SJCRH30 (cell line): ENCODE data around the gene XRCC5. TPM values are rescaled to one million over a fixed set of nuclear protein-coding genes. Genes with fewer than 3 reads are reported as not detected.

Source experiments
- DNase-seq, 2 experiments: peaks; one replicate each; pipeline ENCODE4 v3.0.0-alpha.2; 2015 to 2020
- H3K27ac ChIP-seq: fragments of 250-450 bp; sonication (Bioruptor Pico); 2 replicates; pipeline ENCODE4 v1.5.1; 2020; ENCODE audit warnings: mild to moderate bottlenecking, moderate library complexity
- H3K27me3 ChIP-seq: fragments of 250-450 bp; sonication (Bioruptor Pico); 2 replicates; pipeline ENCODE4 v1.5.1; 2020; ENCODE audit warnings: mild to moderate bottlenecking, moderate library complexity
- H3K36me3 ChIP-seq: fragments of 250-450 bp; sonication (Bioruptor Pico); 2 replicates; pipeline ENCODE4 v1.5.1; 2020; ENCODE audit warnings: mild to moderate bottlenecking, moderate library complexity
- H3K4me1 ChIP-seq: fragments of 250-450 bp; sonication (Bioruptor Pico); 2 replicates; pipeline ENCODE4 v1.5.1; 2020; ENCODE audit warnings: mild to moderate bottlenecking, moderate library complexity
- H3K4me3 ChIP-seq: fragments of 250-450 bp; sonication (Bioruptor Pico); 2 replicates; pipeline ENCODE4 v1.5.1; 2020; ENCODE audit warnings: mild to moderate bottlenecking, moderate library complexity
- H3K9me3 ChIP-seq: fragments of 250-450 bp; sonication (Bioruptor Pico); replicated peaks from 2 replicates; pipeline ENCODE4 v1.5.1; 2020; ENCODE audit warnings: mild to moderate bottlenecking, moderate library complexity
- total RNA-seq: library from RNA; depleted of rRNA; stranded (reverse); fragments of >200 nt; shearing (Covaris generic); gene quantifications from 2 replicates; pipeline ENCODE4 v1.2.3, GENCODE V29; 2014

The XRCC5 gene
- total RNA-seq, 1 experiment from 2014 or later, result 483 TPM

- Histone ChIP-seq H3K4me3 (no peak overlapping the region), H3K36me3 (peaks cover 96% of the 10 kb centered on the region), H3K27ac (no peak overlapping the region), H3K27me3 (no peaks in the 10 kb centered on the region), H3K4me1 (no peaks in the 10 kb centered on the region), H3K9me3 (no peaks in the 10 kb centered on the region)
- peak in 1 of 2 experiments; percentile 12 for DNase-seq
Measured at GRCh38 chr2:216147172-216148131, 38.3 kb downstream of the XRCC5 start.

- Histone ChIP-seq H3K27ac (no peak overlapping the region), H3K27me3 (no peaks in the 10 kb centered on the region), H3K4me3 (no peak overlapping the region), H3K36me3 (peaks cover 96% of the 10 kb centered on the region), H3K9me3 (no peaks in the 10 kb centered on the region), H3K4me1 (no peaks in the 10 kb centered on the region)
- DNase-seq, result no peak
Measured at GRCh38 chr2:216148983-216149382, 39.8 kb downstream of the XRCC5 start.

- no peak overlapping the region for H3K4me3 ChIP-seq
- H3K4me1 ChIP-seq, result no peaks in the 10 kb centered on the region
- H3K9me3 ChIP-seq, result no peaks in the 10 kb centered on the region
- H3K27me3 ChIP-seq, result no peaks in the 10 kb centered on the region
- peaks cover 95% of the 10 kb centered on the region for H3K36me3 ChIP-seq
- no peak for DNase-seq
- H3K27ac ChIP-seq, result no peak overlapping the region
Measured at GRCh38 chr2:216149741-216150140, 40.6 kb downstream of the XRCC5 start.

GRCh38 chr2:216151313-216152025 lies 42.3 kb downstream of the XRCC5 start:
- H3K4me3 ChIP-seq, result no peak overlapping the region
- no peaks in the 10 kb centered on the region for H3K9me3 ChIP-seq
- DNase-seq, result no peak
- H3K27ac ChIP-seq, result no peak overlapping the region
- H3K27me3 ChIP-seq, result no peaks in the 10 kb centered on the region
- H3K4me1 ChIP-seq, result no peaks in the 10 kb centered on the region
- peaks cover 93% of the 10 kb centered on the region for H3K36me3 ChIP-seq

GRCh38 chr2:216155954-216156353 lies 46.8 kb downstream of the XRCC5 start:
- DNase-seq, result no peak
- Histone ChIP-seq H3K36me3 (peaks cover 84% of the 10 kb centered on the region), H3K4me1 (no peaks in the 10 kb centered on the region), H3K9me3 (no peaks in the 10 kb centered on the region), H3K4me3 (no peak overlapping the region), H3K27me3 (no peaks in the 10 kb centered on the region), H3K27ac (no peak overlapping the region)

- no peak for DNase-seq
- Histone ChIP-seq H3K27me3 (no peaks in the 10 kb centered on the region), H3K4me3 (no peak overlapping the region), H3K36me3 (peaks cover 84% of the 10 kb centered on the region), H3K4me1 (no peaks in the 10 kb centered on the region), H3K9me3 (no peaks in the 10 kb centered on the region), H3K27ac (no peak overlapping the region)
Measured at GRCh38 chr2:216156822-216157221, 47.7 kb downstream of the XRCC5 start.

- H3K27ac ChIP-seq, result no peak overlapping the region
Measured at GRCh38 chr2:216159144-216159543, 50.0 kb downstream of the XRCC5 start.

GRCh38 chr2:216159646-216160045 lies 50.5 kb downstream of the XRCC5 start:
- Histone ChIP-seq H3K9me3 (no peaks in the 10 kb centered on the region), H3K4me1 (no peaks in the 10 kb centered on the region), H3K36me3 (peaks cover 84% of the 10 kb centered on the region), H3K4me3 (no peak overlapping the region), H3K27me3 (no peaks in the 10 kb centered on the region), H3K27ac (no peak overlapping the region)
- DNase-seq, result no peak

More at GRCh38 chr2:216159144-216159543, 50.0 kb downstream of the XRCC5 start:
- H3K4me1 ChIP-seq, result no peaks in the 10 kb centered on the region
- no peaks in the 10 kb centered on the region for H3K9me3 ChIP-seq
- H3K36me3 ChIP-seq, result peaks cover 84% of the 10 kb centered on the region
- H3K4me3 ChIP-seq, result no peak overlapping the region
- no peak for DNase-seq
- no peaks in the 10 kb centered on the region for H3K27me3 ChIP-seq

GRCh38 chr2:216160786-216161185 lies 51.6 kb downstream of the XRCC5 start:
- H3K36me3 ChIP-seq, result peaks cover 85% of the 10 kb centered on the region

GRCh38 chr2:216161967-216162366 lies 52.8 kb downstream of the XRCC5 start:
- Histone ChIP-seq H3K27ac (no peak overlapping the region), H3K4me1 (no peaks in the 10 kb centered on the region), H3K27me3 (no peaks in the 10 kb centered on the region), H3K4me3 (no peak overlapping the region), H3K9me3 (no peaks in the 10 kb centered on the region), H3K36me3 (peaks cover 87% of the 10 kb centered on the region)
- no peak for DNase-seq

More at GRCh38 chr2:216160786-216161185, 51.6 kb downstream of the XRCC5 start:
- H3K4me3 ChIP-seq, result no peak overlapping the region
- no peaks in the 10 kb centered on the region for H3K4me1 ChIP-seq
- no peak overlapping the region for H3K27ac ChIP-seq
- no peak for DNase-seq
- no peaks in the 10 kb centered on the region for H3K9me3 ChIP-seq
- H3K27me3 ChIP-seq, result no peaks in the 10 kb centered on the region

- Histone ChIP-seq H3K4me1 (no peaks in the 10 kb centered on the region), H3K4me3 (no peak overlapping the region), H3K27ac (no peak overlapping the region), H3K27me3 (no peaks in the 10 kb centered on the region), H3K36me3 (peaks cover 94% of the 10 kb centered on the region), H3K9me3 (no peaks in the 10 kb centered on the region)
- DNase-seq, result no peak
Measured at GRCh38 chr2:216163518-216163917, 54.4 kb downstream of the XRCC5 start.

GRCh38 chr2:216164087-216164486 lies 54.9 kb downstream of the XRCC5 start:
- no peaks in the 10 kb centered on the region for H3K27me3 ChIP-seq
- H3K27ac ChIP-seq, result no peak overlapping the region
- no peaks in the 10 kb centered on the region for H3K4me1 ChIP-seq
- H3K36me3 ChIP-seq, result peaks cover 95% of the 10 kb centered on the region
- no peaks in the 10 kb centered on the region for H3K9me3 ChIP-seq
- no peak overlapping the region for H3K4me3 ChIP-seq
- no peak for DNase-seq

- H3K27me3 ChIP-seq, result no peaks in the 10 kb centered on the region
- no peaks in the 10 kb centered on the region for H3K9me3 ChIP-seq
- H3K36me3 ChIP-seq, result peaks cover 94% of the 10 kb centered on the region
- no peak for DNase-seq
- no peak overlapping the region for H3K27ac ChIP-seq
- no peak overlapping the region for H3K4me3 ChIP-seq
- H3K4me1 ChIP-seq, result no peaks in the 10 kb centered on the region
Measured at GRCh38 chr2:216164576-216164975, 55.4 kb downstream of the XRCC5 start.

GRCh38 chr2:216165711-216166110 lies 56.6 kb downstream of the XRCC5 start:
- Histone ChIP-seq H3K4me3 (no peak overlapping the region), H3K4me1 (no peaks in the 10 kb centered on the region), H3K9me3 (no peaks in the 10 kb centered on the region), H3K36me3 (peaks cover 91% of the 10 kb centered on the region), H3K27ac (no peak overlapping the region), H3K27me3 (no peaks in the 10 kb centered on the region)
- DNase-seq, result no peak

GRCh38 chr2:216169087-216169486 lies 59.9 kb downstream of the XRCC5 start:
- no peak overlapping the region for H3K27ac ChIP-seq
- H3K27me3 ChIP-seq, result no peaks in the 10 kb centered on the region
- H3K9me3 ChIP-seq, result no peaks in the 10 kb centered on the region
- H3K36me3 ChIP-seq, result peaks cover 87% of the 10 kb centered on the region
- no peaks in the 10 kb centered on the region for H3K4me1 ChIP-seq
- DNase-seq, result no peak
- no peak overlapping the region for H3K4me3 ChIP-seq
